Activated CD4-positive, alpha-beta T cell treated with anti-CD3 and anti-CD28 coated beads for 36 hours (primary cell): ENCODE data around the gene RAPGEF4. TPM values are rescaled to one million over a fixed set of nuclear protein-coding genes. Genes with fewer than 3 reads are reported as not detected.

Source experiments
- ATAC-seq: fragments of 200-7000 bp; cut with Tn5 transposase; one replicate; pipeline ENCODE4 v1.10.0; 2021; ENCODE audit warnings: mild to moderate bottlenecking, moderate library complexity
- CTCF ChIA-PET: fragments of 350-600 bp; sonication (Branson Sonifier 250); formaldehyde crosslinking; loops from one replicate; lab custom pipeline; 2021; ENCODE audit warnings: antibody characterized with exemption; lab: Charles Lee
- POLR2A ChIA-PET: fragments of 350-600 bp; sonication (Branson Sonifier 250); formaldehyde crosslinking; loops from one replicate; lab custom pipeline; 2021; ENCODE audit warnings: antibody characterized with exemption, inconsistent platforms; lab: Charles Lee
- DNase-seq: peaks from one replicate; pipeline ENCODE4 v3.0.0-alpha.2; 2020
- H3K27ac Mint-ChIP-seq: one replicate; pipeline ENCODE4 v1.8.0; 2021; ENCODE audit warnings: mixed read lengths
- H3K27me3 Mint-ChIP-seq: one replicate; pipeline ENCODE4 v1.8.0; 2021; ENCODE audit warnings: mixed read lengths
- H3K36me3 Mint-ChIP-seq: one replicate; pipeline ENCODE4 v1.8.0; 2021; ENCODE audit warnings: low read depth, mixed read lengths
- H3K4me1 Mint-ChIP-seq: one replicate; pipeline ENCODE4 v1.8.0; 2021; ENCODE audit warnings: mixed read lengths
- H3K4me3 Mint-ChIP-seq: one replicate; pipeline ENCODE4 v1.8.0; 2021; ENCODE audit warnings: mild to moderate bottlenecking, moderate library complexity, mixed read lengths
- H3K9me3 Mint-ChIP-seq: one replicate; pipeline ENCODE4 v1.8.0; 2021; ENCODE audit warnings: low read depth, mixed read lengths
- intact Hi-C, 2 experiments: fragments of 100-400 bp; cut with DNase I in 1 of 2; cut with micrococcal nuclease in 1 of 2; formaldehyde crosslinking; loops; one replicate each; pipeline versions ENCODE4 v1.14.2 to v1.15.1; 2022 to 2024; cut with DNase I, micrococcal nuclease
- total RNA-seq, 2 experiments: library from RNA; stranded (reverse); gene quantifications; one replicate each; pipeline ENCODE4 v1.2.3, GENCODE V29; 2021

Gene RAPGEF4
- total RNA-seq, 2 experiments from 2014 or later = 0.28 to 0.50 TPM

DNA sequence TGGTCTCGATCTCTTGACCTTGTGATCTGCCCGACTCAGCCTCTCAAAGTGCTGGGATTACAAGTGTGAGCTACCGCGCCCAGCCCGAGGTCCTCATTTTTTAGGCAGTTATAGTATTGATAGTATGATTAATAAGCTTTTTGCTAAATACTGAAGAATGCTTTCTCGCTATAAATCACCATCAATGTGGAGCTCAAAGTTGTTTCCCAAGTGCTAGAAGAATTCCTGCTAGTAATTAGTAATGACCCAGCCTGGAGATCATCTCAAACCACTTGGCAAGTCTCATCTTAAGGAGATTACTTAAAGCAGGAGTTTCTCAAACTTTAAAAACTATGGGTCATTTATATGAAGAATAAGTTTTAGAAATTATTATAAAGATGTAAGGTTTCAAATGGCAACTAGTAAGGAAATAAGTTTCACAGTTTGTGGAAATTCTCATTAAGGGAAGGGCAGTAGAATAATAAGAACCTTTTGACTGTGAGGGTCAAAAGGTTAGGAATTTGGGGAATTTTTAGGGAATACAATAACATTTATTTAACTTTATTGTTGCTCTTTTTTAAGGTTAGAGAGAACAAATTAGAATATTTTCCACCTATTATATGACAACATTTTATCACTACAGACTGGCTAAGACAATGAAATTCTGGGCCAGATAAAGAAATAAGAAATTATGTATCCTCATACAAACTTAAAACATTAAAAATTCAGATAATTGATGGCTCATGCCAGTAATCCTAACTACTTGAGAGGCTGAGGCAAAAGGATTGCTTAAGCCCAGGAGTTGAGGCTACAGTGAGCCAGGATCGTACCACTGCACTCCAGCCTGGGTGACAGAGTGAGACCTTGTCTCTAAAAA, 191.4 kb downstream of the RAPGEF4 start:
- Mint-ChIP-seq H3K27ac (no peak overlapping the region), H3K4me3 (no peak overlapping the region), H3K4me1 (peaks cover 5% of the 10 kb centered on the region), H3K27me3 (peaks cover 8% of the 10 kb centered on the region), H3K9me3 (no peaks in the 10 kb centered on the region), H3K36me3 (no peaks in the 10 kb centered on the region)
- ChIA-PET CTCF (interaction anchor here (1.2 kb wide), 1 partner anchor 10 kb away, joined by 4 read pairs; no protein-coding TSS in a partner anchor), POLR2A (no interaction called here)
- intact Hi-C loops = no loop called here
- ATAC-seq (no peak), DNase-seq (no peak)

- H3K9me3 Mint-ChIP-seq = no peaks in the 10 kb centered on the region
- DNase-seq = no peak
- H3K4me1 Mint-ChIP-seq = peaks cover 5% of the 10 kb centered on the region
- CTCF ChIA-PET = no interaction called here
- intact Hi-C loops = no loop called here
- peaks cover 8% of the 10 kb centered on the region for H3K27me3 Mint-ChIP-seq
- no peak overlapping the region for H3K4me3 Mint-ChIP-seq
- no peak for ATAC-seq
- no peaks in the 10 kb centered on the region for H3K36me3 Mint-ChIP-seq
- no peak overlapping the region for H3K27ac Mint-ChIP-seq
- POLR2A ChIA-PET = no interaction called here
These were observed 192.2 kb downstream of the RAPGEF4 start for GRCh38 chr2:172927641-172928357.

DNA sequence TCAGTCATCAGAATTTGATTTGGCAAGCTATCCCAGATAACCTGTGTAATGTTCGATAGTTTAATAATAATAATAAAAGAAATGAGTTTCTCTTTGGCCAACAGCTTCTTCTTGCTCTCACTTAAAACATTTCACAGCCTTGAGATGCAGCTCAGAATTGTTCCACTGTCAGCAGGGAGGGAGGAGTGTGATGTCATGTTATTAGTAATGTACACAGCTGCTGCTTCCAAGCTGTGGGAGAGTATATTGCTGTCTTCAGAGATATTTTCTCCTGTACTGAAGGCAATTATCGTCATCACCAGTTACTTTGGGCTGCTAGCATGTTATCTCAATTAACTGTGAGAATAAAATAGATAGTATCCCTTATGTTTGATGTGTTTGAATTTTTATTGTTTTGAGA, 193.1 kb downstream of the RAPGEF4 start:
- H3K9me3 Mint-ChIP-seq = no peaks in the 10 kb centered on the region
- no peak for ATAC-seq
- POLR2A ChIA-PET = no interaction called here

GRCh38 chr2:172929644-172930043, 194.0 kb downstream of the RAPGEF4 start:
- ChIA-PET POLR2A (no interaction called here), CTCF (interaction anchor here (0.7 to 4.2 kb wide), 7 partner anchors 7 to 123 kb away, joined by 3 to 65 read pairs (median 3); no protein-coding TSS in a partner anchor)
- H3K9me3 Mint-ChIP-seq = no peaks in the 10 kb centered on the region
- H3K36me3 Mint-ChIP-seq = no peaks in the 10 kb centered on the region
- H3K27ac Mint-ChIP-seq = no peak overlapping the region
- DNase-seq (no peak), ATAC-seq (no peak)
- peaks cover 5% of the 10 kb centered on the region for H3K4me1 Mint-ChIP-seq
- H3K27me3 Mint-ChIP-seq = peaks cover 8% of the 10 kb centered on the region
- no peak overlapping the region for H3K4me3 Mint-ChIP-seq
- intact Hi-C loops = no loop called here

More for the DNA sequence above, 193.1 kb downstream of the RAPGEF4 start:
- peaks cover 8% of the 10 kb centered on the region for H3K27me3 Mint-ChIP-seq
- CTCF ChIA-PET = no interaction called here
- H3K36me3 Mint-ChIP-seq = no peaks in the 10 kb centered on the region
- peaks cover 5% of the 10 kb centered on the region for H3K4me1 Mint-ChIP-seq
- intact Hi-C loops = no loop called here
- DNase-seq = no peak
- no peak overlapping the region for H3K27ac Mint-ChIP-seq
- no peak overlapping the region for H3K4me3 Mint-ChIP-seq

DNA sequence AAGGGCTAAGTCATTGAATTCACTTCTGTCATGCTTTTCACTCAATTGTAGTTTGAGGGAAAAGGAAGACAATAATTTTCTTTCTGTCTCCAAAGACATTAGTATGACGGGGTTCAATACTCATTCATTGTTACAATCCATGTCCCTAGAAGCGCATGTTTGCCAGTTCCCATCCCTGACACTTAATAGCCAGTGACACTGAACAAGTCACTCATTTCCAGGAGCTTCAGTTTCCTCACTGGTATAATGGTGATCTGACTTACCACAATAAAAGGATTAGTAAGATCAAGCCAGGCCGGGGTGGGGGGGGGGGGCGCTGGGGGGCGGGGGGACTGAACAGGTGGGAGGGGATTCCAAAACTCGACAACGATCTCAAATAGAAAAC, 195.2 kb downstream of the RAPGEF4 start:
- DNase-seq = no peak
- peak; percentile 30 for ATAC-seq
- intact Hi-C loops = no loop called here
- Mint-ChIP-seq H3K36me3 (no peaks in the 10 kb centered on the region), H3K27me3 (peaks cover 8% of the 10 kb centered on the region), H3K4me3 (no peak overlapping the region), H3K4me1 (peaks cover 5% of the 10 kb centered on the region), H3K9me3 (no peaks in the 10 kb centered on the region), H3K27ac (no peak overlapping the region)
- POLR2A ChIA-PET = no interaction called here
- CTCF ChIA-PET = interaction anchor here (0.6 to 4.2 kb wide), 22 partner anchors 8 to 344 kb away, joined by 3 to 65 read pairs (median 6); no protein-coding TSS in a partner anchor

GRCh38 chr2:172931256-172931894, 195.7 kb downstream of the RAPGEF4 start:
- intact Hi-C loops = no loop called here
- CTCF ChIA-PET = interaction anchor here (0.5 to 4.2 kb wide), 36 partner anchors 9 to 1401 kb away, joined by 3 to 65 read pairs (median 4); no protein-coding TSS in a partner anchor
- Mint-ChIP-seq H3K36me3 (no peaks in the 10 kb centered on the region), H3K27ac (no peak overlapping the region), H3K27me3 (peaks cover 6% of the 10 kb centered on the region), H3K4me1 (peaks cover 5% of the 10 kb centered on the region), H3K4me3 (no peak overlapping the region), H3K9me3 (no peaks in the 10 kb centered on the region)
- POLR2A ChIA-PET = no interaction called here
- no peak for ATAC-seq
- DNase-seq = no peak

- H3K9me3 Mint-ChIP-seq = no peaks in the 10 kb centered on the region
- ChIA-PET CTCF (interaction anchor here (0.6 to 4.2 kb wide), 50 partner anchors 8 to 1400 kb away, joined by 3 to 65 read pairs (median 4); no protein-coding TSS in a partner anchor), POLR2A (no interaction called here)
- ATAC-seq (peak; percentile 55), DNase-seq (peak; percentile 82)
- intact Hi-C loops = loop anchor here (1.0 kb wide), 2 partner anchors 68 to 126 kb away; no protein-coding TSS in a partner anchor
- no peaks in the 10 kb centered on the region for H3K36me3 Mint-ChIP-seq
- peaks cover 5% of the 10 kb centered on the region for H3K4me1 Mint-ChIP-seq
- H3K4me3 Mint-ChIP-seq = no peak overlapping the region
- H3K27ac Mint-ChIP-seq = no peak overlapping the region
- H3K27me3 Mint-ChIP-seq = peaks cover 6% of the 10 kb centered on the region
These were observed 196.4 kb downstream of the RAPGEF4 start for GRCh38 chr2:172931918-172932520.

DNA sequence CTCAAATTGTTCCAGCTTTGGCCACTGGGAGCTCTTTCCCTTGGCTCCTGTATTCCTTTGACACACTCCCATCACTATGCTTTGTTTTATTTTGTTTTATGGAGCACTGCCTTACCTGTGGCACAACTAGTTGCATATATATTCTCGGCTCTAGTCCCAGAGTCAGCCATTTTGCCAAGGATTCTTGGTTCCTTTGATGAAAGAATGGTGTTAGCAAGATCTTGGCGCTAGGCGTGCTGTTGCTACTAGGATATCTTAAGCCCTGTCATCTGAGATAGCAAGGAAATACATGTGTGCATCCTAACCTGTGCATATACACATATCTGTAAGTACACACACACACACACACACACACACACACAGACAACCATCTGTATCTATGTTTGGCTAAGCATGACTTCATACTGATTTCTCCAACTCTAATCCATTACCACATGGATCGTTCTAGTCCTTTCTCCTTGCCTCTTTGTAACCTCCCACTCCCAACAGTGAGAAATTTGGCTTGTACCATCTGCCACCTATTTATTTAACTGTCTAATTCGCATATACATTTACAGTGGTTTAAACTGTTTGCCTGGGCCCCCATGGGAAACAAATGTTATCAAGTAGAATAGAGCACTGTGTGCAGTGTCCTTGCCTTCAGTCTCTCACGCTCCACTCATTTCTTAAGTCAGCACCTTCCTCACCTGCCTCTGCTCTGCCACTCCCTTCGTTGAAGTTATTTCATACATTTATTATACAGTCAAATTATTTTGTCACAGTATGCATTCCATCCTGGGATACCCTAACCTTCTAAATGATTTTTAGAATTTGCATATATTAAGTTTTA, 202.5 kb downstream of the RAPGEF4 start:
- CTCF ChIA-PET = no interaction called here
- intact Hi-C loops = no loop called here
- peaks cover 2% of the 10 kb centered on the region for H3K27me3 Mint-ChIP-seq
- DNase-seq (no peak), ATAC-seq (no peak)
- peaks cover 4% of the 10 kb centered on the region for H3K36me3 Mint-ChIP-seq
- peaks cover 12% of the 10 kb centered on the region for H3K9me3 Mint-ChIP-seq
- POLR2A ChIA-PET = no interaction called here
- no peak overlapping the region for H3K27ac Mint-ChIP-seq
- no peak overlapping the region for H3K4me3 Mint-ChIP-seq
- H3K4me1 Mint-ChIP-seq = peaks cover 5% of the 10 kb centered on the region

GRCh38 chr2:172938713-172939375, 203.2 kb downstream of the RAPGEF4 start:
- intact Hi-C loops = no loop called here
- POLR2A ChIA-PET = no interaction called here
- ATAC-seq (no peak), DNase-seq (no peak)
- H3K4me1 Mint-ChIP-seq = peaks cover 11% of the 10 kb centered on the region
- peaks cover 12% of the 10 kb centered on the region for H3K9me3 Mint-ChIP-seq
- peaks cover 4% of the 10 kb centered on the region for H3K36me3 Mint-ChIP-seq
- H3K27ac Mint-ChIP-seq = no peak overlapping the region
- CTCF ChIA-PET = no interaction called here
- peaks cover 2% of the 10 kb centered on the region for H3K27me3 Mint-ChIP-seq
- H3K4me3 Mint-ChIP-seq = no peak overlapping the region

GRCh38 chr2:172943539-172943938, 207.9 kb downstream of the RAPGEF4 start:
- ChIA-PET POLR2A (no interaction called here), CTCF (interaction anchor here (1.0 to 1.3 kb wide), 2 partner anchors 11 to 14 kb away, joined by 3 to 6 read pairs; no protein-coding TSS in a partner anchor)
- Mint-ChIP-seq H3K9me3 (peaks cover 12% of the 10 kb centered on the region), H3K27ac (peak overlapping the region; percentile 55), H3K4me1 (peaks cover 24% of the 10 kb centered on the region), H3K36me3 (peaks cover 4% of the 10 kb centered on the region), H3K27me3 (peaks cover 2% of the 10 kb centered on the region), H3K4me3 (peak overlapping the region; percentile 13)
- ATAC-seq (peak; percentile 70), DNase-seq (no peak)
- intact Hi-C loops = no loop called here
